MM.1S (cell line): ENCODE measurements around the gene PHF21A.
"Not testable (repeated sequence)": the region's sequence is repeated elsewhere in the genome, so short reads cannot be mapped to it uniquely, and the experiment has no call there.

Source experiments
- DNase-seq: peaks from one replicate; pipeline ENCODE4 v3.0.0-alpha.2; 2015
- H2AFZ ChIP-seq: fragments of 300-600 bp; sonication (generic); 2 replicates; pipeline ENCODE4 v1.6.0; 2016; ENCODE audit warnings: antibody characterized with exemption, low read length
- H3F3A ChIP-seq: fragments of 300-600 bp; sonication (generic); 2 replicates; pipeline ENCODE4 v1.6.1; 2016; ENCODE audit warnings: mild to moderate bottlenecking, antibody characterized with exemption, low read length, moderate library complexity, mixed read lengths; ENCODE audit not compliant: insufficient read depth
- H3K27ac ChIP-seq: fragments of 300-600 bp; sonication (generic); 2 replicates; pipeline ENCODE4 v1.5.1; 2016; ENCODE audit warnings: mild to moderate bottlenecking, low read length
- H3K27me3 ChIP-seq: fragments of 300-600 bp; sonication (generic); replicated peaks from 2 replicates; pipeline ENCODE4 v1.6.0; 2016; ENCODE audit warnings: low read length; ENCODE audit not compliant: insufficient read depth
- H3K36me3 ChIP-seq: fragments of 300-600 bp; sonication (generic); replicated peaks from 2 replicates; pipeline ENCODE4 v1.6.1; 2016; ENCODE audit warnings: mild to moderate bottlenecking, low read length, mixed read lengths; ENCODE audit not compliant: insufficient read depth
- H3K4me1 ChIP-seq: fragments of 300-600 bp; sonication (generic); 2 replicates; pipeline ENCODE4 v1.6.1; 2016; ENCODE audit warnings: low read length, mixed read lengths
- H3K4me2 ChIP-seq: fragments of 300-600 bp; sonication (generic); 2 replicates; pipeline ENCODE4 v1.6.0; 2016; ENCODE audit warnings: low read depth, low read length
- H3K4me3 ChIP-seq: fragments of 300-600 bp; sonication (generic); 2 replicates; pipeline ENCODE4 v1.5.1; 2016; ENCODE audit warnings: low read length, mixed read lengths
- H3K79me2 ChIP-seq: fragments of 300-600 bp; sonication (generic); 2 replicates; pipeline ENCODE4 v1.6.1; 2016; ENCODE audit warnings: mixed run types, low read length, mixed read lengths
- H3K9ac ChIP-seq: fragments of 300-600 bp; sonication (generic); 2 replicates; pipeline ENCODE4 v1.6.1; 2016; ENCODE audit warnings: low read length, mixed read lengths
- H3K9me2 ChIP-seq: fragments of 300-600 bp; sonication (generic); replicated peaks from 2 replicates; pipeline ENCODE4 v1.6.1; 2016; ENCODE audit warnings: mild to moderate bottlenecking, low read length, mixed read lengths; ENCODE audit not compliant: insufficient read depth
- H3K9me3 ChIP-seq: fragments of 300-600 bp; sonication (generic); replicated peaks from 2 replicates; pipeline ENCODE4 v1.6.1; 2016; ENCODE audit warnings: mild to moderate bottlenecking, low read length, mixed read lengths; ENCODE audit not compliant: insufficient read depth
- H4K20me1 ChIP-seq: fragments of 300-600 bp; sonication (generic); 2 replicates; pipeline ENCODE4 v1.6.1; 2016; ENCODE audit warnings: mild to moderate bottlenecking, low read length, moderate library complexity, mixed read lengths; ENCODE audit not compliant: insufficient read depth
- CTCF ChIP-seq: fragments of 300-600 bp; sonication (generic); IDR thresholded peaks from 2 replicates; pipeline ENCODE4 v1.5.1; 2016; ENCODE audit warnings: antibody characterized with exemption, low read length, mixed read lengths
- EZH2 ChIP-seq: fragments of 300-600 bp; sonication (generic); optimal IDR thresholded peaks from 2 replicates; pipeline ENCODE3; 2017; ENCODE audit warnings: low read depth, mild to moderate bottlenecking, antibody characterized with exemption, low read length, mixed read lengths
- EZH2phosphoT487 ChIP-seq: fragments of 300-600 bp; sonication (generic); IDR thresholded peaks from 2 replicates; pipeline ENCODE4 v1.6.1; 2018; ENCODE audit warnings: antibody characterized with exemption, low read length

Gene PHF21A

GRCh38 chr11:45901626-45902025 is 219.6 kb downstream of the PHF21A start:
- no peaks in the 10 kb centered on the region for H3K79me2 ChIP-seq
- no peak overlapping the region for H2AFZ ChIP-seq
- H3K9me3 ChIP-seq, result no peaks in the 10 kb centered on the region
- no peak for DNase-seq
- H3K9me2 ChIP-seq, result no peaks in the 10 kb centered on the region
- peaks cover 54% of the 10 kb centered on the region for H3K27me3 ChIP-seq
- H3K9ac ChIP-seq, result no peak overlapping the region
- TF ChIP-seq EZH2 (no peak), EZH2phosphoT487 (no peak), CTCF (no peak)
- no peaks in the 10 kb centered on the region for H4K20me1 ChIP-seq
- no peak overlapping the region for H3K27ac ChIP-seq
- H3K36me3 ChIP-seq, result no peaks in the 10 kb centered on the region
- no peak overlapping the region for H3K4me3 ChIP-seq
- H3F3A ChIP-seq, result no peaks in the 10 kb centered on the region
- no peaks in the 10 kb centered on the region for H3K4me1 ChIP-seq
- H3K4me2 ChIP-seq, result no peak overlapping the region

- H3K9me3 ChIP-seq, result no peaks in the 10 kb centered on the region
- H3K9ac ChIP-seq, result no peak overlapping the region
- H3K4me1 ChIP-seq, result no peaks in the 10 kb centered on the region
- H3K27me3 ChIP-seq, result peaks cover 55% of the 10 kb centered on the region
- H3K9me2 ChIP-seq, result no peaks in the 10 kb centered on the region
- DNase-seq, result no peak
- H3K27ac ChIP-seq, result no peak overlapping the region
- no peak overlapping the region for H3K4me2 ChIP-seq
- no peaks in the 10 kb centered on the region for H3F3A ChIP-seq
- no peak for TF ChIP-seq CTCF
- no peaks in the 10 kb centered on the region for H3K79me2 ChIP-seq
- no peak overlapping the region for H3K4me3 ChIP-seq
- no peaks in the 10 kb centered on the region for H3K36me3 ChIP-seq
- H4K20me1 ChIP-seq, result no peaks in the 10 kb centered on the region
- H2AFZ ChIP-seq, result no peak overlapping the region
Measured at GRCh38 chr11:45900916-45901617, 220.2 kb downstream of the PHF21A start.

GRCh38 chr11:45900175-45900800 is 221.0 kb downstream of the PHF21A start:
- DNase-seq, H4K20me1 ChIP-seq, H3K9ac ChIP-seq, H3K4me2 ChIP-seq, H3K9me3 ChIP-seq, H3K27ac ChIP-seq, H3K4me3 ChIP-seq, H2AFZ ChIP-seq, H3K79me2 ChIP-seq, H3K4me1 ChIP-seq, H3K9me2 ChIP-seq, H3K36me3 ChIP-seq, H3F3A ChIP-seq: not testable (repeated sequence)
- peaks cover 59% of the 10 kb centered on the region for H3K27me3 ChIP-seq

- Histone ChIP-seq H3K27me3 (peaks cover 59% of the 10 kb centered on the region), H3K79me2 (no peaks in the 10 kb centered on the region), H3K36me3 (no peaks in the 10 kb centered on the region), H3K9ac (no peak overlapping the region), H3F3A (no peaks in the 10 kb centered on the region), H3K4me3 (no peak overlapping the region), H3K9me3 (no peaks in the 10 kb centered on the region), H3K27ac (no peak overlapping the region), H4K20me1 (no peaks in the 10 kb centered on the region), H3K9me2 (no peaks in the 10 kb centered on the region), H2AFZ (no peak overlapping the region), H3K4me2 (no peak overlapping the region), H3K4me1 (no peaks in the 10 kb centered on the region)
- no peak for DNase-seq
- TF ChIP-seq EZH2phosphoT487, result no peak
- TF ChIP-seq CTCF, result no peak
- no peak for TF ChIP-seq EZH2
Measured at GRCh38 chr11:45899448-45900174, 221.6 kb downstream of the PHF21A start.
